Liver (tissue), 9 donors: ENCODE measurements around the gene FAM111A. TPM values are rescaled to one million over a fixed set of nuclear protein-coding genes. Genes with fewer than 3 reads are reported as not detected.

Experiments used
- DNase-seq: peaks from one replicate; pipeline ENCODE4 v3.0.0-alpha.2; 2017; ENCODE audit warnings: low spot score
- H3K27ac ChIP-seq, 2 donors: one replicate each; pipeline ENCODE4 v1.7.0; 2013; ENCODE audit warnings: inconsistent platforms in 2 of 2, low read length in 2 of 2, control low read depth in 1 of 2, low read depth in 1 of 2, mild to moderate bottlenecking in 1 of 2
- H3K27me3 ChIP-seq, 4 donors: one replicate each; pipeline versions ENCODE4 v1.6.1 to v1.7.0; 2013; ENCODE audit warnings: low read length in 3 of 4, inconsistent platforms in 1 of 4, mild to moderate bottlenecking in 1 of 4, moderate library complexity in 1 of 4; ENCODE audit not compliant: control insufficient read depth in 4 of 4, insufficient read depth in 4 of 4
- H3K36me3 ChIP-seq, 4 donors: one replicate each; pipeline versions ENCODE4 v1.6.1 to v1.7.0; 2013; ENCODE audit warnings: low read length in 3 of 4, mild to moderate bottlenecking in 3 of 4, low read depth in 1 of 4, moderate library complexity in 1 of 4; ENCODE audit not compliant: control insufficient read depth in 4 of 4, insufficient read depth in 3 of 4
- H3K4me1 ChIP-seq, 4 donors: one replicate each; pipeline versions ENCODE4 v1.6.1 to v1.7.0; 2013; ENCODE audit warnings: low read length in 3 of 4, mild to moderate bottlenecking in 3 of 4, moderate library complexity in 1 of 4; ENCODE audit not compliant: control insufficient read depth in 4 of 4, insufficient read depth in 4 of 4
- H3K4me3 ChIP-seq, 3 donors: one replicate each; pipeline versions ENCODE4 v1.6.1 to v1.7.0; 2013; ENCODE audit warnings: low read length in 3 of 3, control low read depth in 1 of 3, low read depth in 1 of 3, mild to moderate bottlenecking in 1 of 3
- H3K9ac ChIP-seq, 2 donors: one replicate each; pipeline ENCODE4 v1.7.0; 2013; ENCODE audit warnings: low read length in 2 of 2, mild to moderate bottlenecking in 2 of 2, moderate library complexity in 2 of 2, control low read depth in 1 of 2, low read depth in 1 of 2
- H3K9me3 ChIP-seq, 4 donors: one replicate each; pipeline versions ENCODE4 v1.6.1 to v1.7.0; 2013; ENCODE audit warnings: low read length in 3 of 4; ENCODE audit not compliant: control insufficient read depth in 4 of 4
- ATF3 ChIP-seq: IDR thresholded peaks from 2 replicates; pipeline ENCODE4 v1.6.1; 2016; ENCODE audit warnings: antibody characterized with exemption
- EGR1 ChIP-seq, 2 donors: IDR thresholded peaks; 2 replicates each; pipeline ENCODE4 v1.6.1; 2016 to 2018; ENCODE audit warnings: antibody characterized with exemption in 2 of 2, low read depth in 2 of 2
- FOXA1 ChIP-seq: IDR thresholded peaks from 2 replicates; pipeline ENCODE4 v1.6.1; 2016; ENCODE audit warnings: antibody characterized with exemption
- FOXA2 ChIP-seq: IDR thresholded peaks from 2 replicates; pipeline ENCODE4 v1.6.1; 2016; ENCODE audit warnings: antibody characterized with exemption
- GABPA ChIP-seq, 2 donors: IDR thresholded peaks in 1 of 2; conservative IDR thresholded peaks in 1 of 2; 2 replicates each; pipeline ENCODE4 v1.6.1; 2016; ENCODE audit warnings: antibody characterized with exemption in 2 of 2, mild to moderate bottlenecking in 1 of 2, moderate library complexity in 1 of 2
- HNF4A ChIP-seq, 2 donors: conservative IDR thresholded peaks; 2 replicates each; pipeline ENCODE4 v1.6.1; 2016; ENCODE audit warnings: antibody characterized with exemption in 2 of 2, mild to moderate bottlenecking in 2 of 2
- JUND ChIP-seq, 2 donors: IDR thresholded peaks; 2 replicates each; pipeline ENCODE4 v1.6.1; 2016; ENCODE audit warnings: antibody characterized with exemption in 2 of 2
- NR2F2 ChIP-seq: IDR thresholded peaks from 2 replicates; pipeline ENCODE4 v1.6.1; 2016; ENCODE audit warnings: antibody characterized with exemption
- REST ChIP-seq: IDR thresholded peaks from 2 replicates; pipeline ENCODE4 v1.6.1; 2016; ENCODE audit warnings: antibody characterized with exemption, mild to moderate bottlenecking
- RXRA ChIP-seq, 2 donors: IDR thresholded peaks; 2 replicates each; pipeline ENCODE4 v1.6.1; 2017 to 2018; ENCODE audit warnings: antibody characterized with exemption in 2 of 2, mild to moderate bottlenecking in 1 of 2
- SP1 ChIP-seq: IDR thresholded peaks from 2 replicates; pipeline ENCODE4 v1.6.1; 2018; ENCODE audit warnings: antibody characterized with exemption, mild to moderate bottlenecking
- TAF1 ChIP-seq: conservative IDR thresholded peaks from 2 replicates; pipeline ENCODE4 v1.6.1; 2016; ENCODE audit warnings: antibody characterized with exemption, mild to moderate bottlenecking
- ZBTB33 ChIP-seq: IDR thresholded peaks from 2 replicates; pipeline ENCODE4 v1.6.1; 2016; ENCODE audit warnings: antibody characterized with exemption
- WGBS: extraction: QIAGEN DNeasy Blood & Tissue Kit; methylation state at CpG from one replicate; pipeline ENCODE4 v1.1.7; 2013; 5-methylcytosine and 5-hydroxymethylcytosine counted together
- polyA plus RNA-seq, 2 donors: library from polyadenylated mRNA; stranded (reverse) in 1 of 2; unstranded in 1 of 2; fragments of 200-250 nt in 1 of 2; fragments of >200 nt in 1 of 2; fragmentation: Nextera tagmentation in 1 of 2; extraction: Ambion mirVana in 1 of 2; gene quantifications; one replicate each; pipeline versions ENCODE4 v1.2.1 to v1.2.3, GENCODE V29; 2013 to 2015
- total RNA-seq, 2 donors: library from RNA; depleted of rRNA; stranded (reverse); fragments of >200 nt; gene quantifications; one replicate each; pipeline ENCODE4 v1.2.3, GENCODE V29; 2014
- TF ChIP-seq, protein P1 (sequence below): IDR thresholded peaks from 2 replicates; pipeline ENCODE4 v1.6.1; 2016; ENCODE audit warnings: antibody characterized with exemption
- TF ChIP-seq, protein P2 (sequence below): fragments of 150-350 bp; IDR thresholded peaks from 2 replicates; pipeline ENCODE4 v1.5.1; 2017; ENCODE audit warnings: improper control_type of control experiment, low read depth, low read length; ENCODE audit not compliant: missing input control
- donor health status: healthy.
- donor health status: healthy.
- donor health status: healthy.
- donor health status: healthy.
- donor health status: healthy.

The FAM111A gene
- total and polyA plus RNA-seq, 4 donors = 5.9 to 27.0 (median 14.2) TPM

GRCh38 chr11:59119826-59120225, 22.8 kb upstream of the FAM111A start:
- Histone ChIP-seq H3K27me3 (no peaks in the 10 kb centered on the region), H3K9ac (no peak overlapping the region), H3K36me3 (no peaks in the 10 kb centered on the region), H3K27ac (no peak overlapping the region), H3K4me3 (no peak overlapping the region), H3K9me3 (peaks cover 6 to 14% (median 12%) of the 10 kb centered on the region in 4 donors), H3K4me1 (no peaks in the 10 kb centered on the region)
- TF ChIP-seq, protein P1, sequence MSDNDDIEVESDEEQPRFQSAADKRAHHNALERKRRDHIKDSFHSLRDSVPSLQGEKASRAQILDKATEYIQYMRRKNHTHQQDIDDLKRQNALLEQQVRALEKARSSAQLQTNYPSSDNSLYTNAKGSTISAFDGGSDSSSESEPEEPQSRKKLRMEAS = no peak
- TF ChIP-seq REST (no peak), GABPA (IDR thresholded peaks at IDR 0.05 in 1 of 2, conservative IDR thresholded peaks at IDR 0.05 in 1 of 2) (no peak), HNF4A (conservative IDR thresholded peaks at IDR 0.05) (no peak), FOXA2 (no peak), ZBTB33 (no peak), NR2F2 (no peak), RXRA (IDR thresholded peaks at IDR 0.05) (no peak), JUND (IDR thresholded peaks at IDR 0.05) (no peak), SP1 (no peak), EGR1 (IDR thresholded peaks at IDR 0.05; ENCODE audit: low read depth in 2 of 2) (no peak)
- no peak for DNase-seq

- no peak overlapping the region for H3K27ac ChIP-seq
- peaks cover 0 to 5% (median 0%) of the 10 kb centered on the region in 4 donors for H3K4me1 ChIP-seq
- H3K9ac ChIP-seq = no peak overlapping the region
- H3K36me3 ChIP-seq = peaks cover 0 to 10% (median 3%) of the 10 kb centered on the region in 4 donors
- no peaks in the 10 kb centered on the region for H3K27me3 ChIP-seq
- DNase-seq = peak; percentile 87
- no peak overlapping the region for H3K4me3 ChIP-seq
- peaks cover 0 to 1% (median 0%) of the 10 kb centered on the region in 4 donors for H3K9me3 ChIP-seq
- 16% methylated on average over 20 of the region's 20 CpGs for WGBS
- TF ChIP-seq ZBTB33 (no peak), REST (no peak), FOXA2 (no peak), SP1 (no peak), EGR1 (IDR thresholded peaks at IDR 0.05; ENCODE audit: low read depth in 2 of 2) (no peak), FOXA1 (no peak), HNF4A (conservative IDR thresholded peaks at IDR 0.05) (no peak), TAF1 (no peak), GABPA (IDR thresholded peaks at IDR 0.05 in 1 of 2, conservative IDR thresholded peaks at IDR 0.05 in 1 of 2) (no peak), ATF3 (no peak), JUND (IDR thresholded peaks at IDR 0.05) (no peak)
- TF ChIP-seq, protein P1 = no peak
- TF ChIP-seq, protein P2, sequence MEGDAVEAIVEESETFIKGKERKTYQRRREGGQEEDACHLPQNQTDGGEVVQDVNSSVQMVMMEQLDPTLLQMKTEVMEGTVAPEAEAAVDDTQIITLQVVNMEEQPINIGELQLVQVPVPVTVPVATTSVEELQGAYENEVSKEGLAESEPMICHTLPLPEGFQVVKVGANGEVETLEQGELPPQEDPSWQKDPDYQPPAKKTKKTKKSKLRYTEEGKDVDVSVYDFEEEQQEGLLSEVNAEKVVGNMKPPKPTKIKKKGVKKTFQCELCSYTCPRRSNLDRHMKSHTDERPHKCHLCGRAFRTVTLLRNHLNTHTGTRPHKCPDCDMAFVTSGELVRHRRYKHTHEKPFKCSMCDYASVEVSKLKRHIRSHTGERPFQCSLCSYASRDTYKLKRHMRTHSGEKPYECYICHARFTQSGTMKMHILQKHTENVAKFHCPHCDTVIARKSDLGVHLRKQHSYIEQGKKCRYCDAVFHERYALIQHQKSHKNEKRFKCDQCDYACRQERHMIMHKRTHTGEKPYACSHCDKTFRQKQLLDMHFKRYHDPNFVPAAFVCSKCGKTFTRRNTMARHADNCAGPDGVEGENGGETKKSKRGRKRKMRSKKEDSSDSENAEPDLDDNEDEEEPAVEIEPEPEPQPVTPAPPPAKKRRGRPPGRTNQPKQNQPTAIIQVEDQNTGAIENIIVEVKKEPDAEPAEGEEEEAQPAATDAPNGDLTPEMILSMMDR = peak; percentile 97
Observed at GRCh38 chr11:59135648-59136461, 6.8 kb upstream of the FAM111A start.
